ENCODE measurements around the gene SASH1.

Gene SASH1

DNA sequence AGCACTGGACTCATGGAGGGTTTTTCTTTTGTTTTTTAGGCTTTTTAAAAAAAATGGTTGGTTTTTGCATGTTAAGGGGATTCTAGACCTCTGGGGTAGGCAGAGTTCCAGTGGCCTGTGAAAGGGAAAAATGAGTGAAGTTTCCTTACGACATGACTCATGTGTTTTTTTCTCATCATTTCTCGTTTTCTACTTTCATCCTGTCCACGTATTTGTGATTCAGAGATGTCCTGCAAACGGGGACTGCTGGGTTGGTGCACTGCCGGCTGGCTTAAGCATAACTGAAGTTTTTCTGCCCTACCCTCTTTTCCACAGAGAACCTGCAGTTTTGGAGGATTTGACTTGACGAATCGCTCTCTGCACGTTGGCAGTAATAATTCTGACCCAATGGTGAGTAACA is 182.3 kb downstream of the SASH1 start:
- no peak overlapping the region for H4K8ac ChIP-seq (ENCODE audit: low read depth, low read length)
- no peak overlapping the region for H3K23ac ChIP-seq (ENCODE audit: low read depth, low read length, poor library complexity)
- no peak overlapping the region for H3K9ac ChIP-seq (ENCODE audit: low read depth, low read length, poor library complexity)
- no peak overlapping the region for H3K27ac ChIP-seq (replicated peaks; ENCODE audit: low read length)
- peaks cover 3 to 18% of the 10 kb centered on the region in 2 donors for H3K9me3 ChIP-seq (replicated peaks in 1 of 2; ENCODE audit: control insufficient read depth in 2 of 2, insufficient read depth in 1 of 2, low read depth in 1 of 2, low read length in 2 of 2)
- H3K27me3 ChIP-seq (ENCODE audit: control insufficient read depth in 3 of 3, insufficient read depth in 3 of 3, low read depth in 1 of 3, low read length in 3 of 3), result no peaks in the 10 kb centered on the region
- H3K14ac ChIP-seq (ENCODE audit: low read length), result no peak overlapping the region
- H2AFZ ChIP-seq (ENCODE audit: low read length), result no peak overlapping the region
- no peak overlapping the region for H3K4ac ChIP-seq (ENCODE audit: low read length)
- H3K4me1 ChIP-seq (ENCODE audit: control insufficient read depth in 2 of 2, insufficient read depth in 1 of 2, low read depth in 1 of 2, low read length in 2 of 2), result peaks cover 1 to 19% of the 10 kb centered on the region in 2 donors
- no peak overlapping the region for H2BK15ac ChIP-seq (ENCODE audit: low read length)
- H3K36me3 ChIP-seq (replicated peaks in 1 of 2; ENCODE audit: control insufficient read depth in 2 of 2, insufficient read depth in 2 of 2, low read length in 2 of 2), result peaks cover 19 to 39% of the 10 kb centered on the region in 2 donors
- H3K18ac ChIP-seq (ENCODE audit: low read length), result no peak overlapping the region
- H2AK5ac ChIP-seq (ENCODE audit: low read depth, low read length), result no peak overlapping the region
- no peak overlapping the region for H3K4me3 ChIP-seq (ENCODE audit: low read length in 2 of 2)
- DNase-seq (ENCODE audit: low spot score), result no peak
- H2BK5ac ChIP-seq (ENCODE audit: low read length), result no peak overlapping the region
- no CpG with 5 or more reads among the region's 8 CpGs for WGBS, 2 donors (ENCODE audit: extremely low coverage in 2 of 2, insufficient read length in 2 of 2, insufficient replicate concordance in 1 of 2)
- H4K91ac ChIP-seq (ENCODE audit: low read depth, low read length, poor library complexity), result no peak overlapping the region
- no peaks in the 10 kb centered on the region for H3K79me1 ChIP-seq (ENCODE audit: low read depth, low read length)
- H2BK12ac ChIP-seq (ENCODE audit: low read length), result no peak overlapping the region
- no peak overlapping the region for H2BK120ac ChIP-seq (ENCODE audit: low read depth, low read length)
- H3K4me2 ChIP-seq (ENCODE audit: insufficient read depth, low read length, poor library complexity, severe bottlenecking), result no peak overlapping the region

DNA sequence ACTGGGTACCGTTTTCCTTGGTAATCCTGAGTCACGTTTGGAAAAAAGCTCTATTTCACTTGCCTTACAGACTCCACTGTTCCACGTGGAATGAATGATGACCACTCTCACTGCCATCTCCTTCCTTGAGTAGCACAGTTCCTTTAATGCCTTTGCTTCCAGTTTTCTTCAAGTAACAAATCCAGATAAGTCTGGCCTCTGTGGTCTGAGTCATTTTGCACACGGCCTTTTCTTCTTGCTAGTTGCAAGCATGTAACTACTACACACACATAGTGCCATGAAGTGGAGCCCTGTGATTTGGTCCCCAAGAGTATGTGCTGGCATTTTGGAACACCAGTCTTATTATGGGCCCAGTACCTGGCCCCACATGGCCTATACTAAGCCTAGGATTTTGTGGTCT is 182.8 kb downstream of the SASH1 start:
- Histone ChIP-seq H2AFZ (ENCODE audit: low read length) (no peak overlapping the region), H2BK12ac (ENCODE audit: low read length) (no peak overlapping the region), H3K9me3 (replicated peaks in 1 of 2; ENCODE audit: control insufficient read depth in 2 of 2, insufficient read depth in 1 of 2, low read depth in 1 of 2, low read length in 2 of 2) (peaks cover 2 to 13% of the 10 kb centered on the region in 2 donors), H2BK5ac (ENCODE audit: low read length) (no peak overlapping the region), H3K79me1 (ENCODE audit: low read depth, low read length) (no peaks in the 10 kb centered on the region), H3K4ac (ENCODE audit: low read length) (no peak overlapping the region), H4K91ac (ENCODE audit: low read depth, low read length, poor library complexity) (no peak overlapping the region), H2BK15ac (ENCODE audit: low read length) (no peak overlapping the region), H3K4me2 (ENCODE audit: insufficient read depth, low read length, poor library complexity, severe bottlenecking) (no peak overlapping the region), H3K23ac (ENCODE audit: low read depth, low read length, poor library complexity) (no peak overlapping the region), H3K18ac (ENCODE audit: low read length) (no peak overlapping the region), H2BK120ac (ENCODE audit: low read depth, low read length) (no peak overlapping the region), H3K9ac (ENCODE audit: low read depth, low read length, poor library complexity) (no peak overlapping the region), H3K27ac (replicated peaks; ENCODE audit: low read length) (no peak overlapping the region), H3K27me3 (ENCODE audit: control insufficient read depth in 3 of 3, insufficient read depth in 3 of 3, low read depth in 1 of 3, low read length in 3 of 3) (no peaks in the 10 kb centered on the region), H3K36me3 (replicated peaks in 1 of 2; ENCODE audit: control insufficient read depth in 2 of 2, insufficient read depth in 2 of 2, low read length in 2 of 2) (peaks cover 14 to 34% of the 10 kb centered on the region in 2 donors), H3K14ac (ENCODE audit: low read length) (no peak overlapping the region), H4K8ac (ENCODE audit: low read depth, low read length) (no peak overlapping the region), H2AK5ac (ENCODE audit: low read depth, low read length) (no peak overlapping the region), H3K4me3 (ENCODE audit: low read length in 2 of 2) (no peak overlapping the region), H3K4me1 (ENCODE audit: control insufficient read depth in 2 of 2, insufficient read depth in 1 of 2, low read depth in 1 of 2, low read length in 2 of 2) (peaks cover 1 to 15% of the 10 kb centered on the region in 2 donors)
- no CpG with 5 or more reads among the region's 4 CpGs for WGBS, 2 donors (ENCODE audit: extremely low coverage in 2 of 2, insufficient read length in 2 of 2, insufficient replicate concordance in 1 of 2)
- DNase-seq (ENCODE audit: low spot score), result no peak

DNA sequence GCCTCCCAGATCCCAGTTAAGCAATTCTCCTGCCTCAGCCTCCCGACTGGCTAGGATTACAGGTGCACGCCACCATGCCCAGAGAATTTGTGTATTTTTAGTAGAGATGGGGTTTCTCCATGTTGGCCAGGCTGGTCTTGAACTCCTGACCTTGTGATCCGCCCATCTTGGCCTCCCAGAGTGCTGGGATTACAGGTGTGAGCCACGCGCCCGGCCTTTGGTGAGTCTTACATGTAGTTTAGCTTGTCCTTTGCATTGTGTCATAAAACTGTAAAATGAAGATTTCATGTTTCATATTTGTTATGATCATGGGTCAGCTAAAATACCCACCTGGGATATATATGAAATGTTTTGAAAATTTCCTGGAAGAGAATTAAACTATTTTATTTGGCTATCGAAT is 183.5 kb downstream of the SASH1 start:
- DNase-seq (ENCODE audit: low spot score), result no peak
- Histone ChIP-seq H2AK5ac (ENCODE audit: low read depth, low read length) (no peak overlapping the region), H4K91ac (ENCODE audit: low read depth, low read length, poor library complexity) (no peak overlapping the region), H4K8ac (ENCODE audit: low read depth, low read length) (no peak overlapping the region), H3K36me3 (replicated peaks in 1 of 2; ENCODE audit: control insufficient read depth in 2 of 2, insufficient read depth in 2 of 2, low read length in 2 of 2) (peaks cover 14 to 31% of the 10 kb centered on the region in 2 donors), H2AFZ (ENCODE audit: low read length) (no peak overlapping the region), H3K4ac (ENCODE audit: low read length) (no peak overlapping the region), H2BK12ac (ENCODE audit: low read length) (no peak overlapping the region), H3K27me3 (ENCODE audit: control insufficient read depth in 3 of 3, insufficient read depth in 3 of 3, low read depth in 1 of 3, low read length in 3 of 3) (no peaks in the 10 kb centered on the region), H3K18ac (ENCODE audit: low read length) (no peak overlapping the region), H2BK15ac (ENCODE audit: low read length) (no peak overlapping the region), H3K23ac (ENCODE audit: low read depth, low read length, poor library complexity) (no peak overlapping the region), H3K4me3 (ENCODE audit: low read length in 2 of 2) (no peak overlapping the region), H3K4me1 (ENCODE audit: control insufficient read depth in 2 of 2, insufficient read depth in 1 of 2, low read depth in 1 of 2, low read length in 2 of 2) (peaks cover 1 to 12% of the 10 kb centered on the region in 2 donors), H3K27ac (replicated peaks; ENCODE audit: low read length) (no peak overlapping the region), H3K4me2 (ENCODE audit: insufficient read depth, low read length, poor library complexity, severe bottlenecking) (no peak overlapping the region), H2BK120ac (ENCODE audit: low read depth, low read length) (no peak overlapping the region), H3K9me3 (replicated peaks in 1 of 2; ENCODE audit: control insufficient read depth in 2 of 2, insufficient read depth in 1 of 2, low read depth in 1 of 2, low read length in 2 of 2) (peaks cover 2 to 10% of the 10 kb centered on the region in 2 donors), H3K79me1 (ENCODE audit: low read depth, low read length) (no peaks in the 10 kb centered on the region), H3K9ac (ENCODE audit: low read depth, low read length, poor library complexity) (no peak overlapping the region), H3K14ac (ENCODE audit: low read length) (no peak overlapping the region), H2BK5ac (ENCODE audit: low read length) (no peak overlapping the region)
- no CpG with 5 or more reads among the region's 7 CpGs for WGBS, 2 donors (ENCODE audit: extremely low coverage in 2 of 2, insufficient read length in 2 of 2, insufficient replicate concordance in 1 of 2)

DNA sequence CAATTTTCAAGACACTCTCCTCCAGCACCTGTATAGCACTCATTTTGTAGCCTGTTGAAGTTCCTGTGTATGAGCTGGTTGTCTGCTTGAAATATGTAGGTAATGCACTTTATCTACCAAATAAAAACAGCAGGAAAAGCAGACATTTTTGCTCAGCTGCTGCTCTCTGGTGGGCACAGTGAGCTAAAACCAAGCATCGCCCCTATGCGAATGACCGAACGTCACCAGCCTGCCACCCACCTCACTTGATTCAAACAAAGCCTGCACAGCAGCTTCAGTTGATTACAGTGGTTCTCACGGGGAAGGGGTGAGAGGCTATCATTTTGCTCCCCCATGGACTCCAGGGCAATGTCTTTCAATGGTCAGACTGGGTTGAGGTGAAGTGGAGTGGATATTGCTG is 185.7 kb downstream of the SASH1 start:
- no peak overlapping the region for H3K27ac ChIP-seq (replicated peaks; ENCODE audit: low read length)
- no peak for DNase-seq (ENCODE audit: low spot score)
- no peak overlapping the region for H4K8ac ChIP-seq (ENCODE audit: low read depth, low read length)
- peaks cover 2 to 10% of the 10 kb centered on the region in 2 donors for H3K9me3 ChIP-seq (replicated peaks in 1 of 2; ENCODE audit: control insufficient read depth in 2 of 2, insufficient read depth in 1 of 2, low read depth in 1 of 2, low read length in 2 of 2)
- H2BK120ac ChIP-seq (ENCODE audit: low read depth, low read length), result no peak overlapping the region
- peaks cover 17 to 48% of the 10 kb centered on the region in 2 donors for H3K36me3 ChIP-seq (replicated peaks in 1 of 2; ENCODE audit: control insufficient read depth in 2 of 2, insufficient read depth in 2 of 2, low read length in 2 of 2)
- no peak overlapping the region for H2AFZ ChIP-seq (ENCODE audit: low read length)
- no peak overlapping the region for H3K18ac ChIP-seq (ENCODE audit: low read length)
- H2BK5ac ChIP-seq (ENCODE audit: low read length), result no peak overlapping the region
- no CpG with 5 or more reads among the region's 5 CpGs for WGBS, 2 donors (ENCODE audit: extremely low coverage in 2 of 2, insufficient read length in 2 of 2, insufficient replicate concordance in 1 of 2)
- no peak overlapping the region for H2BK12ac ChIP-seq (ENCODE audit: low read length)
- no peak overlapping the region for H3K9ac ChIP-seq (ENCODE audit: low read depth, low read length, poor library complexity)
- H3K4me3 ChIP-seq (ENCODE audit: low read length in 2 of 2), result no peak overlapping the region
- H3K23ac ChIP-seq (ENCODE audit: low read depth, low read length, poor library complexity), result no peak overlapping the region
- no peak overlapping the region for H3K4ac ChIP-seq (ENCODE audit: low read length)
- H4K91ac ChIP-seq (ENCODE audit: low read depth, low read length, poor library complexity), result no peak overlapping the region
- H2AK5ac ChIP-seq (ENCODE audit: low read depth, low read length), result no peak overlapping the region
- no peaks in the 10 kb centered on the region for H3K27me3 ChIP-seq (ENCODE audit: control insufficient read depth in 3 of 3, insufficient read depth in 3 of 3, low read depth in 1 of 3, low read length in 3 of 3)
- peaks cover 1 to 9% of the 10 kb centered on the region in 2 donors for H3K4me1 ChIP-seq (ENCODE audit: control insufficient read depth in 2 of 2, insufficient read depth in 1 of 2, low read depth in 1 of 2, low read length in 2 of 2)
- H3K14ac ChIP-seq (ENCODE audit: low read length), result no peak overlapping the region
- no peak overlapping the region for H3K4me2 ChIP-seq (ENCODE audit: insufficient read depth, low read length, poor library complexity, severe bottlenecking)
- H3K79me1 ChIP-seq (ENCODE audit: low read depth, low read length), result no peaks in the 10 kb centered on the region
- no peak overlapping the region for H2BK15ac ChIP-seq (ENCODE audit: low read length)
